Choroid plexus epithelial cell (primary cell): ENCODE results near the gene PFN4.
"Not testable (repeated sequence)": the region's sequence is repeated elsewhere in the genome, so short reads cannot be mapped to it uniquely, and the experiment has no call there.

Experiments used
- DNase-seq: peaks from one replicate; pipeline ENCODE4 v3.0.0-alpha.2; 2010; ENCODE audit warnings: low read depth
- H3K4me3 ChIP-seq: 2 replicates; pipeline ENCODE4 v1.5.1; 2011; ENCODE audit warnings: low read depth, mild to moderate bottlenecking, control low read depth, low read length, moderate library complexity
- TF ChIP-seq, protein P1 (sequence below): conservative IDR thresholded peaks from 2 replicates; pipeline ENCODE4 v1.5.1; 2011; ENCODE audit warnings: low read depth, mild to moderate bottlenecking, control low read depth, inconsistent platforms, low read length, moderate library complexity

PFN4 gene

DNA sequence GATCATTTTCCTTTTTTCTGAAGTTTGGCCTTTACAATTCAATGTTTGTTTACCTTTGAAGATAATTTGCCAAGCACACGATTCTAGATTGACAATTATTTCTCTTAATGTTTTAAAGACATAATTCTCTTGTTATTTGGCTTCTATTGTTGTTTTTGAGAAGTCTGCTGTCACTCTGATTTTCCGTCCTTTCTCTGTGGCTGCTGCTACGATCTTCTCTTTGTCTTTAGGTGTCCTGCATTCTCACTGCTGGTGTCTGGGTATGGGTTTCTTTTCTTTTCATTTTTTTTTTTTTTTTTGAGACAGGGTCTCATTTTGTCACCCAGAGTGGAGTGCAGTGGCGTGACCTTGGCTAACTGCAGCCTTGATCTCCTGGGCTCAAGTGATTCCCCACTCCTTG is 36.6 kb upstream of the PFN4 start:
- no peak overlapping the region for H3K4me3 ChIP-seq
- DNase-seq, result no peak
- TF ChIP-seq, protein P1, sequence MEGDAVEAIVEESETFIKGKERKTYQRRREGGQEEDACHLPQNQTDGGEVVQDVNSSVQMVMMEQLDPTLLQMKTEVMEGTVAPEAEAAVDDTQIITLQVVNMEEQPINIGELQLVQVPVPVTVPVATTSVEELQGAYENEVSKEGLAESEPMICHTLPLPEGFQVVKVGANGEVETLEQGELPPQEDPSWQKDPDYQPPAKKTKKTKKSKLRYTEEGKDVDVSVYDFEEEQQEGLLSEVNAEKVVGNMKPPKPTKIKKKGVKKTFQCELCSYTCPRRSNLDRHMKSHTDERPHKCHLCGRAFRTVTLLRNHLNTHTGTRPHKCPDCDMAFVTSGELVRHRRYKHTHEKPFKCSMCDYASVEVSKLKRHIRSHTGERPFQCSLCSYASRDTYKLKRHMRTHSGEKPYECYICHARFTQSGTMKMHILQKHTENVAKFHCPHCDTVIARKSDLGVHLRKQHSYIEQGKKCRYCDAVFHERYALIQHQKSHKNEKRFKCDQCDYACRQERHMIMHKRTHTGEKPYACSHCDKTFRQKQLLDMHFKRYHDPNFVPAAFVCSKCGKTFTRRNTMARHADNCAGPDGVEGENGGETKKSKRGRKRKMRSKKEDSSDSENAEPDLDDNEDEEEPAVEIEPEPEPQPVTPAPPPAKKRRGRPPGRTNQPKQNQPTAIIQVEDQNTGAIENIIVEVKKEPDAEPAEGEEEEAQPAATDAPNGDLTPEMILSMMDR, result no peak

DNA sequence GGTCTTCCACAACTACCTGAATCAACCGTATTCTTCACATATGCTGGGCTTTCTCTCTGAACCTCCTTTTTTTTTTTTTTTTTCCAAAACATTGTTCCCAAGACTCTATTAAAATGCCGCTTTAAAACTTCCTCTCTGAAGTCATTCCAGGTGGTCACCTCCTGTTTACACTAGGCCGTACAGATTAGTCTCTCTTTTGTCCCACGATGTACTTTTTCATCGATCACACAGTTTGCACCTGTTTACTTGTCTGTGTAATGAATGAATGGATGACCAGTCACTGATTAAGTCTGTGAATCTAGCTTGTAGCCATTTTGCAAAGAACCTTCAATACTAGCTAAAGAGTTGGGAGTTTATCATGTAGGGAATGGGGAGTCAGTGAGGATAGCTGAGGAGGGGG is 35.0 kb upstream of the PFN4 start:
- no peak for DNase-seq
- H3K4me3 ChIP-seq, result no peak overlapping the region
- TF ChIP-seq, protein P1, result no peak

DNA sequence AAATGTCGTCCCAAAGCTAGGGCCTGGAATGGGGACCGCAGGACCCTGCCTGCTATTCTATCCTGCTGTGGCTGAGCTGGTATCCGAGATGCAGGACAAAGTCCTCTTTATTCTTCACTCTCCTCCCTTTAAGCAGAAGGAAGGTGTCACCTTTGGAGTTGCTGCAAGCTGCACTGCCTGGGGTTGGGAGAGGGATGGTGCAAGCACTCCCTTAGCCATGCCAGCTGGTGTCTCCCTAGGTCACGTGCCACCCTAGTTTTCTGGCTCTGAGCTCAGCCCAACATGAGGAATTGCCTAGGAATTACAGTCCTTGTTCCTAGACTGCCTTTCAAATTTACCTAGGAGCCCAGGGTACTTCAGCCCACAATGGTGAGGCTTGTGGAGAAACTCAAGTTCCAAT is 30.3 kb upstream of the PFN4 start:
- DNase-seq, result no peak
- no peak overlapping the region for H3K4me3 ChIP-seq
- TF ChIP-seq, protein P1, result no peak

DNA sequence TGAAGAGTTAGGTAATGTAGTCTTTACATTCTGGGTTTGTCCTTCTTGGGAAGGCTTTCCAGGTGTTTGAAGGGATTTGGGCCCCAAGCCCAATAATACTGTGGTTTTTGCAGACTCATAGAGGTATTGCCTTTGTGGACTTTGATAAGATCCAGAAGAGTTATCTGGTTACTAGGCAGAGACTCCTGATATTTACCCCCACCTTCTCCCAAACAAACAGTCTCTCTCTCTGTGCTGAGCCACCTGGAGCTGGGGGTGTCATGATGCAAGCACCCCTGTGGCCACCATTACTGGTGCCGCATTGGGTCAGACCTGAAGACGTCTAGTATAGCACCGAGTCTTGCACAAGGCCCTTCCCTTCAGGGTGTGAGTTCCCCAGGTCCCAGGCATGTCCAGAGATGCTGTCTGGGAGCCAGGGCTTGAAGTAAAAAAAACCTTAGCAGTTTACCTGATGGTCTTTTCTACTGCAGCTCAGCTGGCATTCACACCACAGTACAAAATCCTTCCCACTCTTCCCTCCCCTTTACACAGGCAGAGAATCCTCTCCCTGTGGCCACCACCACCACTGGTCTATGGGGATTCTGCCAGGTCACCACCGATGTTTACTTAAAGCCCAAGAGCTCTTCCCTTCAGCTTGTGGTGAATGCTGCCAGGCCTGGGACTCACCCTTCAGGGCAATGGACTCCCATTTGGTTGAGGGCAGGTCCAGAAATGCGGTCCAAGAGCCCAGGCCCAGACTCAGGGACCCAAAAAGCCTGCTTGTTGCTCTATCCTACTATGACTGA is 29.5 kb upstream of the PFN4 start:
- no peak overlapping the region for H3K4me3 ChIP-seq
- no peak for DNase-seq
- TF ChIP-seq, protein P1, result no peak

DNA sequence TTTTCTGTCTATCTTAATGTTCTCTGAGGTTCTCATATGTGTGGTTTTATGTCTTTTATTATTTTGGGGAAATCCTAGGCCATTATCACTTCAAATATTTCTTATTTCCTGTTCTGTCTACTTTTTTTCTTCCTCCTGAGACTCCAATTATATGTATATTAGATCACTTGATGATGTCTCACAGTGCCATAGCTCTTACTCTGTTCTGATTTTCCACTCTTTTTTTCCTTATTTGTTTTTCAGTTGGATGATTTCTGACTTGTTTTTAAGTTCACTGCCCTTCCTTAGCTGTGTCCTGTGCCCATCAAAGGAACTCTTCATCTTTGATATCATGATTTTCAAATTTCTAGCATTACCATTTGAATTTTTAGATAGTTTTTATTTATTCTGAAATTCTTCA is 24.2 kb upstream of the PFN4 start:
- H3K4me3 ChIP-seq, result no peak overlapping the region
- TF ChIP-seq, protein P1, result no peak
- no peak for DNase-seq

DNA sequence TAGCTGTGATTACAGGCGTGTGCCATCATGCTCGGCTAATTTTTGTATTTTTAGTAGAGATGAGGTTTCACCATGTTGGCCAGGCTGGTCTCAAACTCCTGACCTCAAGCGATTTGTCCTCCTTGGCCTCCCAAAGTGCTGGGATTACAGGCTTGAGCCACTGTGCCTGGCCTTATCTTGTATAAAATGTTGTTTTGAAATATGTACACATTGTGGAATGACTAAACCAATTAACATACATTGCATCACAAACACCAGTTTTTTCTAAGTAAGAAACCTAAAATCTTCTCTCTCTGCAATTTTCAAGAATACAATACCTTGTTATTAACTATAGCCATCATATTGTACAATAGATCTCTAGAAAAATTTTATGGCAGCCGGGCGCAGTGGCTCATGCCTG is 17.2 kb upstream of the PFN4 start:
- DNase-seq, H3K4me3 ChIP-seq: not testable (repeated sequence)

DNA sequence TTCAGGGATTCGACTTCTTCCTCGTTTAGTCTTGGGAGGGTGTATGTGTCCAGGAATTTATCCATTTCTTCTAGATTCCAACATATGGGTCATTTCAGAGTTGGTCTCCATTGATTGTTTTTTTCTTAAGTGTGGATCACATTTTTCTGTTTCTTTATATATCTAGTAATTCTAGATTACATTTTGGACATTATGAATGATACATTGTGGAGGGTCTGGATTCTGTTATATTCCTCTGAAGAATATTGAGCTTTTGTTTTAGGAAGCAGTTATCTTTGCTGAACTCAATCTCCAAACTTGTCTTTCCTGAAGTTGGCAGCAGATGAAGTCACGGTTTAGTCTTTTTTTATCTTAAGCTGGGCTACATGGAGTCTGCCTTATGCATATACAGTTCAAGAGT is 9.4 kb upstream of the PFN4 start:
- TF ChIP-seq, protein P1, result no peak
- no peak for DNase-seq
- no peak overlapping the region for H3K4me3 ChIP-seq
